ENCODE results near the gene NEURL3. TPM values are rescaled to one million over a fixed set of nuclear protein-coding genes. Genes with fewer than 3 reads are reported as not detected.

NEURL3 gene
- total RNA-seq, 1 donor from 2014 or later: not detected

GRCh38 chr2:96530144-96530430, 24.9 kb upstream of the NEURL3 start:
- H3K4me3 Mint-ChIP-seq (ENCODE audit: unreplicated experiment): no peak overlapping the region
- peaks cover 14% of the 10 kb centered on the region for H3K4me1 Mint-ChIP-seq (ENCODE audit: low read depth, unreplicated experiment)
- peaks cover 2% of the 10 kb centered on the region for H3K27me3 Mint-ChIP-seq (ENCODE audit: unreplicated experiment)
- no peak for TF ChIP-seq CTCF (IDR thresholded peaks at IDR 0.05; ENCODE audit: partially characterized antibody, unreplicated experiment)
- no peaks in the 10 kb centered on the region for H3K9me3 Mint-ChIP-seq (ENCODE audit: unreplicated experiment)
- H3K27ac Mint-ChIP-seq (ENCODE audit: unreplicated experiment): no peak overlapping the region
- DNase-seq: no peak
- H3K36me3 Mint-ChIP-seq (ENCODE audit: unreplicated experiment): peaks cover 5% of the 10 kb centered on the region

- no peak for TF ChIP-seq CTCF (IDR thresholded peaks at IDR 0.05; ENCODE audit: partially characterized antibody, unreplicated experiment)
- H3K4me1 Mint-ChIP-seq (ENCODE audit: low read depth, unreplicated experiment): peaks cover 14% of the 10 kb centered on the region
- H3K36me3 Mint-ChIP-seq (ENCODE audit: unreplicated experiment): peaks cover 5% of the 10 kb centered on the region
- H3K9me3 Mint-ChIP-seq (ENCODE audit: unreplicated experiment): no peaks in the 10 kb centered on the region
- H3K27ac Mint-ChIP-seq (ENCODE audit: unreplicated experiment): no peak overlapping the region
- H3K4me3 Mint-ChIP-seq (ENCODE audit: unreplicated experiment): no peak overlapping the region
- H3K27me3 Mint-ChIP-seq (ENCODE audit: unreplicated experiment): peaks cover 2% of the 10 kb centered on the region
- DNase-seq: no peak
These were observed 24.4 kb upstream of the NEURL3 start for GRCh38 chr2:96529376-96530143.

- peaks cover 14% of the 10 kb centered on the region for H3K4me1 Mint-ChIP-seq (ENCODE audit: low read depth, unreplicated experiment)
- no peak overlapping the region for H3K4me3 Mint-ChIP-seq (ENCODE audit: unreplicated experiment)
- no peak overlapping the region for H3K27ac Mint-ChIP-seq (ENCODE audit: unreplicated experiment)
- TF ChIP-seq CTCF (IDR thresholded peaks at IDR 0.05; ENCODE audit: partially characterized antibody, unreplicated experiment): no peak
- no peaks in the 10 kb centered on the region for H3K9me3 Mint-ChIP-seq (ENCODE audit: unreplicated experiment)
- peaks cover 2% of the 10 kb centered on the region for H3K27me3 Mint-ChIP-seq (ENCODE audit: unreplicated experiment)
- DNase-seq: no peak
- H3K36me3 Mint-ChIP-seq (ENCODE audit: unreplicated experiment): peaks cover 5% of the 10 kb centered on the region
These were observed 23.7 kb upstream of the NEURL3 start for GRCh38 chr2:96528700-96529375.

- Mint-ChIP-seq H3K4me1 (ENCODE audit: low read depth, unreplicated experiment) (peaks cover 14% of the 10 kb centered on the region), H3K9me3 (ENCODE audit: unreplicated experiment) (no peaks in the 10 kb centered on the region), H3K4me3 (ENCODE audit: unreplicated experiment) (peak overlapping the region; percentile 20), H3K27me3 (ENCODE audit: unreplicated experiment) (peaks cover 2% of the 10 kb centered on the region), H3K36me3 (ENCODE audit: unreplicated experiment) (peaks cover 5% of the 10 kb centered on the region), H3K27ac (ENCODE audit: unreplicated experiment) (no peak overlapping the region)
- TF ChIP-seq CTCF (IDR thresholded peaks at IDR 0.05; ENCODE audit: partially characterized antibody, unreplicated experiment): no peak
- no peak for DNase-seq
These were observed 23.0 kb upstream of the NEURL3 start for GRCh38 chr2:96528006-96528699.
